ENCODE data around the gene BID. TPM values are rescaled to one million over a fixed set of nuclear protein-coding genes. Genes with fewer than 3 reads are reported as not detected.

Gene BID
- total RNA-seq, 4 donors from 2014 or later: 4.6 to 18.3 (median 14.9) TPM

GRCh38 chr22:17808693-17809403 is 34.6 kb upstream of the BID start:
- no peak for DNase-seq
- no peaks in the 10 kb centered on the region for H3K27me3 ChIP-seq
- intact Hi-C loops (cut with DNase I): no loop called here
- H3K4me3 ChIP-seq (replicated peaks in 1 of 3): no peak overlapping the region
- TF ChIP-seq POLR2A (IDR thresholded peaks at IDR 0.05): no peak
- TF ChIP-seq CTCF (IDR thresholded peaks at IDR 0.05): no peak
- no peaks in the 10 kb centered on the region for H3K9me3 ChIP-seq
- no peak overlapping the region for H3K27ac ChIP-seq
- peaks cover 21 to 30% of the 10 kb centered on the region in 2 donors for H3K36me3 ChIP-seq
- H3K4me1 ChIP-seq: no peaks in the 10 kb centered on the region
- 90 to 91% methylated on average over 24 to 25 of the region's 25 CpGs for WGBS, 2 donors

- no peaks in the 10 kb centered on the region for H3K9me3 ChIP-seq
- H3K27me3 ChIP-seq: no peaks in the 10 kb centered on the region
- H3K36me3 ChIP-seq: peaks cover 21 to 30% of the 10 kb centered on the region in 2 donors
- H3K27ac ChIP-seq: no peak overlapping the region
- TF ChIP-seq POLR2A (IDR thresholded peaks at IDR 0.05): no peak
- TF ChIP-seq CTCF (IDR thresholded peaks at IDR 0.05): no peak
- WGBS, 2 donors: 87 to 92% methylated on average over 12 to 13 of the region's 18 CpGs
- no peak for DNase-seq
- no peaks in the 10 kb centered on the region for H3K4me1 ChIP-seq
- no peak overlapping the region for H3K4me3 ChIP-seq (replicated peaks in 1 of 3)
- intact Hi-C loops (cut with DNase I): no loop called here
Measured at GRCh38 chr22:17807578-17808410, 33.5 kb upstream of the BID start.

- Histone ChIP-seq H3K27ac (no peak overlapping the region), H3K4me3 (replicated peaks in 1 of 3) (no peak overlapping the region), H3K9me3 (no peaks in the 10 kb centered on the region), H3K36me3 (peaks cover 18 to 27% of the 10 kb centered on the region in 2 donors), H3K4me1 (no peaks in the 10 kb centered on the region), H3K27me3 (no peaks in the 10 kb centered on the region)
- intact Hi-C loops (cut with DNase I): no loop called here
- DNase-seq: no peak
- WGBS, 2 donors: 93 to 98% methylated on average over 10 of the region's 10 CpGs
- TF ChIP-seq POLR2A (IDR thresholded peaks at IDR 0.05) (no peak), CTCF (IDR thresholded peaks at IDR 0.05) (no peak)
Measured at GRCh38 chr22:17807086-17807485, 32.8 kb upstream of the BID start.

GRCh38 chr22:17806437-17806836 is 32.2 kb upstream of the BID start:
- H3K9me3 ChIP-seq: no peaks in the 10 kb centered on the region
- H3K27me3 ChIP-seq: no peaks in the 10 kb centered on the region
- 66 to 95% methylated on average over 2 of the region's 2 CpGs for WGBS, 2 donors
- TF ChIP-seq CTCF (IDR thresholded peaks at IDR 0.05) (no peak), POLR2A (IDR thresholded peaks at IDR 0.05) (no peak)
- no peaks in the 10 kb centered on the region for H3K4me1 ChIP-seq
- H3K4me3 ChIP-seq (replicated peaks in 1 of 3): no peak overlapping the region
- intact Hi-C loops (cut with DNase I): no loop called here
- no peak for DNase-seq
- no peak overlapping the region for H3K27ac ChIP-seq
- peaks cover 15 to 27% of the 10 kb centered on the region in 2 donors for H3K36me3 ChIP-seq
